Esophagus (tissue), 2 donors: Measurements from ENCODE around the gene GAA. TPM values are rescaled to one million over a fixed set of nuclear protein-coding genes. Genes with fewer than 3 reads are reported as not detected.

ENCODE experiments used
- H3K27ac ChIP-seq, 2 donors: one replicate each; pipeline ENCODE4 v1.5.1; 2013; ENCODE audit warnings: low read depth in 2 of 2, mild to moderate bottlenecking in 2 of 2, inconsistent platforms in 1 of 2, low read length in 1 of 2, moderate library complexity in 1 of 2
- H3K27me3 ChIP-seq, 2 donors: one replicate each; pipeline ENCODE4 v1.6.1; 2013; ENCODE audit warnings: low read length in 2 of 2, control low read depth in 1 of 2, mild to moderate bottlenecking in 1 of 2; ENCODE audit not compliant: insufficient read depth in 2 of 2, control insufficient read depth in 1 of 2
- H3K36me3 ChIP-seq, 2 donors: one replicate each; pipeline ENCODE4 v1.6.1; 2013; ENCODE audit warnings: low read length in 1 of 2; ENCODE audit not compliant: control insufficient read depth in 2 of 2, insufficient read depth in 2 of 2
- H3K4me1 ChIP-seq, 2 donors: one replicate each; pipeline ENCODE4 v1.6.1; 2013; ENCODE audit warnings: low read length in 1 of 2; ENCODE audit not compliant: control insufficient read depth in 2 of 2, insufficient read depth in 2 of 2
- H3K4me3 ChIP-seq, 2 donors: one replicate each; pipeline ENCODE4 v1.5.1; 2013; ENCODE audit warnings: low read length in 2 of 2, mild to moderate bottlenecking in 2 of 2, low read depth in 1 of 2, moderate library complexity in 1 of 2
- H3K9me3 ChIP-seq, 2 donors: one replicate each; pipeline ENCODE4 v1.6.1; 2013; ENCODE audit warnings: mild to moderate bottlenecking in 2 of 2, low read depth in 1 of 2, low read length in 1 of 2, moderate library complexity in 1 of 2; ENCODE audit not compliant: control insufficient read depth in 2 of 2, insufficient read depth in 1 of 2
- WGBS, 2 donors: extraction: QIAGEN DNeasy Blood & Tissue Kit; methylation state at CpG; one replicate each; pipeline ENCODE4 v1.1.7; 2013; 5-methylcytosine and 5-hydroxymethylcytosine counted together
- polyA plus RNA-seq, 2 donors: library from polyadenylated mRNA; stranded (reverse); fragments of 200-250 nt; gene quantifications; one replicate each; pipeline ENCODE4 v1.2.3, GENCODE V29; 2013
- donor health status: healthy with polysubstance abuse.
- donor health status: Bipolar disorder and iron deficiency.

Gene GAA
- polyA plus RNA-seq, 2 donors: 10.1 to 14.3 TPM

DNA sequence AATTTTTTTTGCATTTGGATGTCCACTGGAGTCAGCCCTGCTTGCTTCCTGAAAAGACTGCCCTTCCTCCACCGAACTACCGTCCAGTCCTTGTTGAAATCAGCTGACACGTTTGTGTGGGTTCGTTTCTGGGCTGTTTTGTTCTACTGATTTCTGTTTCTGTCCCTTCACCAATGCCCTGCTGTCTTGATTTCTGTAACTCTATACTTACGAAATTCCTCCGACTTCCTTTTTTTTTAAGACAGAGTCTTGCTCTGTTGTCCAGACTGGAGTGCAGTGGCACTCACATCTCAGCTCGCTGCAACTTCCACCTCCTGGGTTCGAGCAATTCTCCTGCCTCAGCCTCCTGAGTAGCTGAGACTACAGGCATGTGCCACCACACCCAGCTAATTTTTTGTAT lies 8.4 kb upstream of the GAA start:
- Histone ChIP-seq H3K27ac (no peak overlapping the region), H3K9me3 (no peaks in the 10 kb centered on the region), H3K4me1 (no peaks in the 10 kb centered on the region), H3K36me3 (no peaks in the 10 kb centered on the region), H3K27me3 (no peaks in the 10 kb centered on the region), H3K4me3 (no peak overlapping the region)
- 65 to 73% methylated on average over 8 of the region's 8 CpGs for WGBS, 2 donors

DNA sequence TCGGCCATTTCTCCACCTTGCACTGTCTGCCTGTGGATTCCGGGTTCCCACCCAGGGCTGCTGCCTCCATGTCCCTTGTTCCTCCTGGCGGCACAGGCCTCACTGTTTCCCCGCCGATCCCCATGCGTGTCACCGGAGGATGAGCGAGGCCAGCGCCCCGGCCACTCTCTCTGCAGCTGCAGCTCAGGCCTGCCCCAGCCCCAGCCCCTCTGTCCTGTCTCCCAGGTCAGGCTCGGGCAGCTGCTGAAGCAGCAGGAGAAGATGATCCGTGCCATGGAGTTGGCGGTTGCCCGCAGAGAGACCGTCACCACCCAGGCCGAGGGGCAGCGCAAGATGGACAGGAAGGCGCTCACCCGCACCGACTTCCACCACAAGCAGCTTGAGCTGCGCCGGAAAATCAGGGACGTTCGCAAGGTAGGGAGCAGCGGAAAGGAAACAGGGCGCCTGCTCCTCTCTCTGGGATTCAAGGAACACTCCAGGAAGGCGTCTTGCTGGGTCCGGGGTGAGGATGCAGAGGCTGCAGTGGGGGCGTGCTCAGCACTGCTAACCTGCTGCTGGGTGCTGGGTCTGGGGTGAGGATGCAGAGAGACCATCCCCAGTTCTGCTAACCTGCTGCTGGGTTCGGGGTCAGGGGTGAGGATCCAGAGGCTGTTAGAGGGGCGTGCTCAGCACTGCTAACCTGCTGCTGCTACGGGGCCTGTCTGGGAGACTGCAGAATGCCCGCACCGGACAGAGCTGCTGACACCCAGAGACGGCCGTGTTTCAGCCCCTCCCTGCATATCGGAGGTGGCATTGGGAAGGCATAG lies 6.1 kb upstream of the GAA start:
- WGBS, 2 donors: 88 to 90% methylated on average over 37 of the region's 37 CpGs

DNA sequence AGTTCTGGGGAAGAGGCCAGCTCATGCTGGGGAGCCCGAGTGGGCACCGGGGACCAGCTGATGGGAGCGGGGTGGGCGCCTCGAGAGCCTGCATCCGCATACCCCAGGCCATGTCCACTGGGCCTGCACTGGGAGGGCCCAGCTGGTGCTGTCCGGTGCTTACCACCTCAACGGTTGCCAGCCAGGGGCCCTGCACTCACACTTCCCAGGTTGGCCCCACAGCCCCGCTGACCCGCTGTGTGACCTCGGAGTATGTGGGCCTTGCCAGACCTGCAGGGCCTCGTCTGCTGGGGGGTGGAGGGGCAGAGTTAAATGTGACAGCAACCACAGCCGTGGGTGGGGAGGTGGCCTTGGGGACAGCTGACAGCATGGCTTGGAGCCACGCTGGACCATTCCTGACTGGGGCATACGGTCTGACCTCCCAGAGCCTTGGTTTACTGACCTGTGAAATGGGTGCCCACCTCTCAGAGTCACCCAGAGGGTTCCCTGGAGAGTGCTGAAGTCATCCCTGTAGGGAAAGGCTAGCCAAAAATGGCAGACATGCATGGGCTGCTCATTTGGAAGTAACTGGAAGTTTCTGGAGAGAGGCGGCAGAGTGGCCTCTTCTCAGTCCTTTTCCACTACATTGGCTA lies 5.4 kb upstream of the GAA start:
- no peak overlapping the region for H3K4me3 ChIP-seq
- no peaks in the 10 kb centered on the region for H3K4me1 ChIP-seq
- H3K36me3 ChIP-seq: no peaks in the 10 kb centered on the region
- H3K27me3 ChIP-seq: no peaks in the 10 kb centered on the region
- WGBS, 2 donors: 88% methylated on average over 16 of the region's 16 CpGs
- H3K27ac ChIP-seq: no peak overlapping the region
- H3K9me3 ChIP-seq: no peaks in the 10 kb centered on the region

More for the DNA sequence above, 6.1 kb upstream of the GAA start:
- Histone ChIP-seq H3K27me3 (no peaks in the 10 kb centered on the region), H3K27ac (no peak overlapping the region), H3K36me3 (no peaks in the 10 kb centered on the region), H3K4me3 (no peak overlapping the region), H3K9me3 (no peaks in the 10 kb centered on the region), H3K4me1 (no peaks in the 10 kb centered on the region)

DNA sequence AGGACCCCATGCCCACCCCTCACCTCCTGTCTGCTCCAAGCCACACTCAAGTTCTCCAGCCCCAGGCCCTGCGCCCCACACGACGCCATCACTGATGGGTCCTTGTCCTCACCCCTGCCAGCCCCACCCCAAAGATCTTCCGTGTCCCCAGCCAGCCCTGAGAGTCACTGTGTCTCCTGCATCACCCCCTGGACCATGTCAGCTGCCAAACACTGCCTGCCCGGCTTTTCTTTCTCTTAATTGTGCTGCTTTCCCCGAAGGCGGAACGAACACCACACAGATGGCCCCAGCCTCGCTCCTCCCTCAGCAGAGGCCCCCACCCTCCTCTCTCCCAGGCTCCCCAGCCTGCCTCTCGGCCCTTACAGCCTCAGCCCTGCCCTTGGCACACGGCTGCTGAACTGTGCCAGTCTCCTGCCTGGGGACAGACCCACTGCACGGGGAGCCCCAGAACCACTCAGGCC lies 4.8 kb upstream of the GAA start:
- Histone ChIP-seq H3K4me3 (no peak overlapping the region), H3K36me3 (no peaks in the 10 kb centered on the region), H3K27ac (no peak overlapping the region), H3K4me1 (peaks cover 0 to under 1% of the 10 kb centered on the region in 2 donors), H3K27me3 (no peaks in the 10 kb centered on the region), H3K9me3 (no peaks in the 10 kb centered on the region)
- 65 to 72% methylated on average over 12 of the region's 12 CpGs for WGBS, 2 donors

DNA sequence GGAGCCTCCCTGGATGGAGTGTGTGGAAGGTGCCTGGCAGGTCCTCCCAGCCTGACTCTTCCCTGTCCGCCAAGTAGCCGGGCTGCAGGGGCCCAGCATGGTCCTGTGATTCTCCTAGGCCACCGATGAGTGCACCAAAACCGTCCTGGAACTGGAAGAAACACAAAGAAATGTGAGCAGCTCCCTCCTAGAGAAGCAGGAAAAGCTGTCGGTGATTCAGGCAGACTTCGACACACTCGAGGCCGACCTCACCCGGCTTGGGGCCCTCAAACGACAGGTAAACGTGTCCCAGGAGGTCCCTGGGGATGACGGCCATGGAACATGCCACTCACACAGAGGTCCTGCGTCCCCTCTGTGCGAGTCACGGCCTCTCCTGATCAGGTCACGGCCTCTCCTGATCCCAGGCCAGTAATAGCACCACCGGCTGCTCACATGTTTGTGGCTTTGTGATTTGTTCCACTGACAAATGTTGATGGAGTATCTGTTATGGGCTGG lies 4.2 kb upstream of the GAA start:
- Histone ChIP-seq H3K9me3 (no peaks in the 10 kb centered on the region), H3K36me3 (no peaks in the 10 kb centered on the region), H3K27me3 (no peaks in the 10 kb centered on the region), H3K4me3 (no peak overlapping the region), H3K4me1 (peaks cover 0 to 5% of the 10 kb centered on the region in 2 donors), H3K27ac (no peak overlapping the region)
- WGBS, 2 donors: 87 to 88% methylated on average over 17 of the region's 17 CpGs

DNA sequence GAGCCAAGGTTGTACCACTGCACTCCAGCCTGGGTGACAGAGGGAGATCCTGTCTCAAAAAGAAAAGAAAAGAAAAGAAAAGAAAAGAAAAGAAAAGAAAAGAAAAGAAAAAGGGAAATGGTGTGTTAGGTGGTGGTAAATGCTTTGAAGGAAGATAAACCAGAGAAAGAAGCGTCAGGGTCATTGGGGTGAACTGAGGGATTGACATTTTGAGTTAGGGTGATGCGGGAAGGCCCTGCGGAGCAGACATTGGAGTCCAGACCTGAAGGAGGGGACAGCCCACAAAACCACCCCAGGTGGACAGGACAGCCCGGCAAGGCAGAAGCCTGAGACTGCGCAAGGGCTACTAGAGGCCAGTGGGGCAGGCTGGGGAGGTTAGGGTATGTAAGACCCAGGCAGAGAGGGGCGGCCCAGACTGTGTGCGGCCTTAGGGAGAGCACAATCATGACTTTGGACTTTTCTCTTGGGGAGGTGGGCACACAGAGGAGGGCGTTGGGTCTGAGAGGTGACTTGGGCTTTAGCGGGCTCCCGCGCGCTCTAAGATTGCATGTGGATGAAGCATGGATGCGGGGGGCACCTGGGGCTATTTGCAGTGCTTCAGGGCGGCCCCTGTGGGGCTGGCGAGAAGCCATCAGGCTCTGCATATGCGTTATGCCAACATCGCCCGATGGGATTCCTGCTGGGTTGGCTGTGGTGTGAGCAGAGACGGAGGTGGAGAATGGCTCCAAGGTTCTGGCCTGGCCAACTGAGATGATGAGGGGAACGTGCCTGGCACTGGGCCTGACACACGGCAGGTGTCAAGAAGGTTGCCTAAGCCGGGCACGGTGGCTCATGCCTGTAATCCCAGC lies 3.3 kb upstream of the GAA start:
- H3K4me3 ChIP-seq: no peak overlapping the region
- 91 to 92% methylated on average over 23 of the region's 23 CpGs for whole genome bisulfite sequencing, 2 donors
- H3K4me1 ChIP-seq: peaks cover 0 to 11% of the 10 kb centered on the region in 2 donors
- H3K36me3 ChIP-seq: no peaks in the 10 kb centered on the region
- H3K27ac ChIP-seq: no peak overlapping the region
- no peaks in the 10 kb centered on the region for H3K27me3 ChIP-seq
- no peaks in the 10 kb centered on the region for H3K9me3 ChIP-seq

DNA sequence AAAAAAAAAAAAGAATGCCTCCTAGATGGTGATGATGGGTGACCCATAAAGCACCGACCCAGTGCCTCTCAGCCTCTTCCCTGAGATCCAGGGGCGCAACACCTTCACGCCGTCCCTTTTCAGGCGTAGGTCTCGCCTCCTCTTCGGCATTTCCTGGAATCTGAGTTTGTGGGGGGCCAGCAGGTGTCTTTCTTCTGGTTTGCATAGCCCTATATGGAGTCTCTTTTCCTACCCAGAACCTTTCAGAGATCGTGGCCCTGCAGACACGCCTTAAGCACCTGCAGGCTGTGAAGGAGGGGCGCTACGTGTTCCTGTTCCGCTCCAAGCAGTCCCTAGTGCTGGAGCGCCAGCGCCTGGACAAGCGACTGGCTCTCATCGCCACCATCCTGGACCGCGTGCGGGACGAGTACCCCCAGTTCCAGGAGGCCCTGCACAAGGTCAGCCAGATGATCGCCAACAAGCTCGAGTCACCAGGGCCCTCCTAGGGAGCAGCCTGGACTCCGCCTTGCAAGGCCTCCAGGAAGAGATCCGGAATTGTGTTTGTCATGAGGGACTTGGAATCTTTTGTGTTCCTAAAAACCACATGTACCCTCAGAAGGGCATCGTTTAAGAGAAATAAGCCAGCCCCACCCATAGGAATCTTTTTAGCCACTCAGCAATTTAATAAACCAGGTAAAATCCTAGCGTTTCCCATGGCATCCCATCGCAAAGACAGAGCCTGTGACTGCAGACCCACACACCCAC lies 1.9 kb upstream of the GAA start:
- Histone ChIP-seq H3K4me1 (peaks cover 1 to 16% of the 10 kb centered on the region in 2 donors), H3K36me3 (no peaks in the 10 kb centered on the region), H3K9me3 (no peaks in the 10 kb centered on the region), H3K27ac (no peak overlapping the region), H3K4me3 (no peak overlapping the region), H3K27me3 (no peaks in the 10 kb centered on the region)
- 85 to 89% methylated on average over 27 of the region's 27 CpGs for WGBS, 2 donors

DNA sequence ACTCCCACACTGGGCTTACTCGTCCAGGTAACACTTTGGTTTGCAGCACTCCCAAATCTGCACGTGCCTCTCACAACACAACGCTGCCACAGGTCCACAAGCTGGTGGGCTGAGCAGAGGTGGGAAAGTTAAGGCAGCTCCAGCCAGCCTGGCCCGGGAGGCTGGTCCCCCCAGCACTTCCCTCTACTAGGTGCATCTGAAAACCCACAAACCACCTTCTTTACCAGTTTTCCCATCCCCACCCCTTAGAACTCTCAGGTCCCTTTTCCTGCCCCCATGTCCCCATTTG lies 1.4 kb upstream of the GAA start:
- 77 to 81% methylated on average over 4 of the region's 4 CpGs for WGBS, 2 donors
- no peak overlapping the region for H3K27ac ChIP-seq
- no peaks in the 10 kb centered on the region for H3K9me3 ChIP-seq
- H3K27me3 ChIP-seq: no peaks in the 10 kb centered on the region
- peaks cover 4 to 18% of the 10 kb centered on the region in 2 donors for H3K4me1 ChIP-seq
- no peak overlapping the region for H3K4me3 ChIP-seq
- H3K36me3 ChIP-seq: no peaks in the 10 kb centered on the region
